COR-L47 (cell line): Measurements from ENCODE around the gene ABCE1.
"Not testable (repeated sequence)": the region's sequence is repeated elsewhere in the genome, so short reads cannot be mapped to it uniquely, and the experiment has no call there.

Source experiments
- DNase-seq: peaks from one replicate; lab custom pipeline; 2025; lab: John Stamatoyannopoulos, UW

Gene ABCE1

DNA sequence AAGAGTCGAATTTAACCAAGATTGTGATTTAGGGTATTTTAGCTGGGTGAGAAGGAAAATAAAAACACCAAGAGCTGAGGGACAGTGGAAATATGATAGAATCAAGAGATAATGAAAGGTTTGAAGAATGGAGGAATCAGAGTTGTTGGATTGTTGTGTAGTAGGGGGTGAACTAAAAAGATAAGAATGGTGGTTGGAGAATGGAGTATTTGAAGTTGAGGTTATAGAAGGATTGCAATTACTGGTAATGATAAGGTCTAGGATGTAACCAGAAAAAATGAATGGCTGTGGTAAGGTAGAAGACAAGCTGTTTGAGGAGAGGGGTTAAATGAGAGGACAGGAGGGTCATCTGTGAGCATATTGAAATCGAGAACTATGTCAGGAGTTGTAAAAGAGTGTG, 4.5 kb downstream of the ABCE1 start:
- no peak for DNase-seq

DNA sequence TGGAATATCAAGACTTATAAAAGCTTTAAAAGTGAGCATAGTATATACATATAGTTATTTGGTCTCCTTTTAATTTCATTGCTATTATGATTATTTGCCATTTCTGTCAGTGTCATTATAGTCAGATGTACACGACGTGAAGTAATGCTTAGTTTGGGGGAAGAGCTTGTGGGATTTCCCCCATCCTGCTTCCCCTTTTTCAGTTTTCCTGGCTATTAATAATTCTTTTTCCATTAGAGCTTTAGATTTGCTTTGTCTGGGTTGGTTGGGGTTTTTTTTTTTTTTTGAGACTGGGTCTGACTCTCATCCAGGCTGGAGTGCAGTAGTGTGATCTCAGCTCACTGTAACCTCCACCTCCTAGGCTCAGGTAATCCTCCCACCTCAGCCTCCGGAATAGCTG, 5.4 kb downstream of the ABCE1 start:
- DNase-seq: no peak

DNA sequence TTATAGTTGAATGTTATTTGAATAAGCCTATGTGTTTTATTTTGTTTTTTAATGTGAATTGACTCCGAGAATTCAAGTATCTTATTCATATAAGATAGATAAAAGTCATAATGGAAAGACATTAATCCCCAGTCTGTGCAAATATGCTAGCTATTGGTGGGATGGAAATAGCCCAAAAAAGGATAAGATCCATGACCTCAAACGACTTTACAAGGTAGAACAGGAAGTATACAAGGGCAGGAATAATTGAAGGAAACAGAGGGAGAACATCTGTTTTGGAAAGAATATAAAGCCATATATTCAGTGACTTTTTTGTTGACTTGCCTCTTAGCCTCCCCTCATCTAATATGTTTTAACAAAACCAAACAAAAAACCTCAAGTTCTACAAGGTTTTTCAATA, 9.0 kb downstream of the ABCE1 start:
- no peak for DNase-seq

DNA sequence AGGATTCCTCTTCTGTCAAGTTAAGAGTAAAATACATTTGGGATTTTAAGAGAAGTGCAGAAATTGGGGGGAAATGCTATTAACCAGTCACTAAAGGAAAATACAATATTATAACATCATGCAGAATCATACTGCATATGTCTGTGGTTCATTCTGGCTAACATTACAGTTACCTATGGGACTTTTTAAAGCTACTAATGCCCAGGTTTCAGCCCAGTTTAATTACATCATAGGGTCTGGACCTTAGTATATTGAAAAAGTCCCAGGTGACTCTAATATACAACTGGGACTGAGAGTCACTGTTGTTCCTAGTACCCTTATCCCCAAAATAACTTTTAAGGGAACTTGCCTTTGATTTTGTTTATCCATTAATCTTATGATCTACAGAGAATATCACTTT, 10.0 kb downstream of the ABCE1 start:
- DNase-seq: no peak

DNA sequence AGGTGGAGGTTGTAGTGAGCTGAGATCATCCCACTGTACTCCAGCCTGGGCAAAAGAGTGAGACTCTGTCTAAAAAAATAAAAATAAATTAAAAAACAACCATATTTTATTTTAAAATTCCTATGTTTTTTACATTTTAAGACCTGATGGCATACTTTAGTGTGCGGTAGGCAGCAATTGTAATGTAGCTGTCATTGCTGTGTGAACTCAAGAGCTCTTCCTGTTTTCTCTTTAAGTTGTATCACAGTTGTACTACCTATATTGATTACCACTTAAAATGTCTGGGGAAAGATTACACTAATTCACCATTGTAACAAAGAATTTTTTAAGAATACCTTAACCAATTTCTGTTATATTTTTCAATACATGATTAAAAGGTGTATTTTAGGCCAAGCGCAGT, 27.3 kb downstream of the ABCE1 start:
- no peak for DNase-seq

DNA sequence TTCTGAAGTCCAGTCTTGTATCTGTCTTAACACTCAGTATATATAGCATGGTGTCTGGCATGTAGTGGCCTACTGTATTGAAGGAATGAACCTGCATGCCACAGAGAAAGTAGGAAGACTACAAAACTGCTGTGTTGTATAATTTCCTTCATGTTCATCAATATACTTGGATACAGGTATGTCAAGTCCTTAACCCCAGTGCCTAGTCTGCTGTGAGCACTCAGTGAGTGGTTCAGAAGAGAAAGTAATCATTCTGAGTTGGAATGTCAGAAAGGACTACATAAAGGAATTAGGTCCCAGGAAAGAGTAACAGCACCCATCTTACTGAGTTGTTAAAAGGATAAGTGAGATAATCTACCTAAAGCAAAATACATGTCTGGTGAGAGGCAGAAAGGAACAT, 32.0 kb downstream of the ABCE1 start:
- no peak for DNase-seq

DNA sequence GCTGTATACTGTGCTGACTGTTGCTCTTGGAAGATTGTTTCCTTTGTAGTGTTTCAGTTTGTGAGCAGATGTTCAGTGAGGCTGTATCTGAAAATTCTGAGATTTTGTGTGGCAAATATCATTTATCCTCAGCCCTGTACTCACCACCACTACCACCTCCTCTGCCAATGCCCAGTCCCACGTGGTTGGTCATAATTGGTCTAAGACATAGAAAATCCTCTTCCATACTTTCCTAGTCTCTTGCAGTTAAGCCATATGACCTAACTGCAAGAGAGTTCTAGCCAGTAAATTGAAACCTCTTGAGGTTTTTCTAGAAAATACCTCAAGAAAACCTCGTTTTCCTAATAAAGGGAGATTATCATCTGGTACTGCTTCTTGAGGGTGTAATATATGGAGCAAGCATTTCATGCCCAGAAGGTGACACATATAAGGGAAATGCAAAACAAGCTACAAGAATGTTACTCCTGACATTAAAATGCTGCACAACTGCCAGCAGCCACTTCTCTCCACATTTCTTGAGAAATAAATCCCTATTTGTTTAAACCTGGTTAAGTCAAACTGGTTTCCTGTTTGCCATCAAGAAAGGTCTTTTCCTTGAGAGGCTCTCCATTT, 32.8 kb downstream of the ABCE1 start:
- DNase-seq: no peak

DNA sequence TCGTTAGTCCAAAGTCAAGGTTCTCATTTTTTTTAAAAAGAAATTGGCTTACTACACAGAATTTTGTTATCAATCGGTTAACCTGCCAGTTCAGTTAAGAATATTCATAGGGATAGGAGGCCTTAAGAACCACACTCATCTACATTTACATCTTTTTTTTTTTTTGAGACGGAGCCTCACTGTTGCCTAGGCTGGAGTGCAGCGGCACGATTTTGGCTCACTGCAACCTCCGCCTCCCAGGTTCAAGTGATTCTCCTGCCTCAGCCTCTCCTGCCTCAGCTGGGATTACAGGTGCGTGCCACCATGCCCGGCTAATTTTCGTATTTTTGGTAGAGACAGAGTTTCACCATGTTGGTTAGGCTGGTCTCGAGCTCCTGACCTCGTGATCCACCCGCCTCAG, 33.7 kb downstream of the ABCE1 start:
- no peak for DNase-seq

DNA sequence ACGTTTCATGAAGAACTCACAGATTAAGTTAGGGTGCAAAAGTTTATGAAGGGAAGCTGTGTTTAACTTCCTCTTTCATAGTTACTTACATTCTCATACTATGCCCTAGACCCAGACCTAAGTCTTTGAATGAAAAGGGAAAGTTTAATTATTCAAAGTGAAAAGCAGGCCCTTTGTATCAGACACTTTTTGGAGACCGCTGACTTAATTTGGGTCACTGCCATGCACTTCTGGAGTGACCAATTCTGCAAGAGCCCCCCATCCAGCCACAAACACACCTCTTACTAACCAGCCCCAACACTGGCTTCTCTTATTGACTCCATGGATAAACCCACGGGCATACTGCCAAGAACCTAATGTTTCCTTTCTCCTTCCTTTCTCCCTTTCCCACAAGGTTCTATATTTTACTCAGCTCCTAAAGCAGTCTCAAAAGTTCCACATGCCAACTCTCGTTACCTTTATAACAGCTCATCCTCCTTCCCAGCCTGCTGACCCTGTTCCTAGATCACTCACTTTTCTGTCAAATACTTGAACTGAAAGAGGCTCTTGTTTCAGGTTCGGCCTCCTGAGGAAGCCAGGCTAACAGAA, 34.5 kb downstream of the ABCE1 start:
- peak; percentile 5 for DNase-seq

DNA sequence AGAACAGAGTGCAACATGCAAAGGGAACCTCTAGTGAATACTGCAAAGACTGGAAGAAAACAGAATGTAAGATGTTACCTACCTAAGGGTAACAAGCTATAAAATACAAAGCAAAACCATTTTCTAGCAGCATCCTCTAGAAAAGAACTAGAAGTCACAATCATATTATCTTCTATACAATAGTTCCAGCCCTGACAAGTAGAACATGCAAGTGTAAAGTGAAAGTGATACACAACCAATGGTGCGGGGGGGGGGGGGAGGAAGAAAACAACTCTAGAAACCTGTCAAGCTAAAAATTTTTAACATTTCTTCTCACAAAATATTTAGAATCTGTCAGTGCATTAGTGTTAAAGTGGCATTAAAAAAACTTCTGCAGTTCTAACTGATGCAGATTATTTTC, 38.1 kb downstream of the ABCE1 start:
- not testable (repeated sequence) for DNase-seq

DNA sequence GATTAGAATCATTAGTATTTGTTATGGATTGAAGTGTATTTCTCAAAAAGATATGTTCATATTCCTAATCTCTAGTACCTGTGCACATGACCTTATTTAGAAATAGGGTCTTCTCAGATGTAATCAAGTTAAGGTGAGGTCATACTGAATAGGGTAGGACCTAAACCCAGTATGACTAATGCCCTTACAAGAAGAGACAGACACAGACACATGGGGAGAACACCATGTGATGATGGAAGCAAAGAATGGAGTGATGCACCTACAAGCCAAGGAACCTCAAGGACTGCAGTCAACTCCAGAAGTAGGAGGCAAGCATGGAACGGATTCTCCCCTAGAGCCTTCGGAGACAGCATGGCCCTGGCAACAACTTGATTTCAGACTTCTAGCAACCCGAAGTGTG, 50.9 kb downstream of the ABCE1 start:
- DNase-seq: no peak

DNA sequence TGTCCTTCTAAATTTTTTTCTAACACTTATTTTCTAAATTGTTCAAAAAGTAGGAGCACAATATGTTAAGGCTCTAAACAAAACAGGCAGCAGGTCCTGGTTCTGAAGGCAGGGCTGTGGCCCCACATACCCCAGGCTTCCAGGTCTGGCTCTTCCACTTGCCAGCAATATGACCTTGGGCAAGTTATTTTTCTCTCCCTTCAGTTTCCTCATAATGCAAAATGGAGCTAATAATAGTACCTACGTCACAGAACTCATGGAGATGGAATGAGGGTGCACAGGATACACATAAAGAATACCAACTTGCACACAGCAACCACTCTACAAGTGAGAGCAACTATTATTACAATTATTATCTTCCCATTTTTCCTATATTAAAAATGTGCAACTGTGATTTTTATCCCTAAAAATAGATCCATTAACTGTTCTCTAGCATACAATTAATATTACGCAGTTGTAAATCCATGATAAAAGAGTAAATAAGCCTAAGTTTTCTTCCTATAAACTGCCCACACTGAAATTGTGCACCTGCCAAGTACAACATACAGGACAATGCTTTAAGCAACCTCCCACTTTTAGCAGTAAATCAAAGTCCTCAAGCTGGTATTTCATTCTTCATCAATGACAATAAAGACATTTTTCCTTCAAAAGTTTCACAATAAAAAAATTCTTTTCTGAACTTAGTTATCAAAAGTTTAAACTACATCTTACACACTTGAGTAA, 55.2 kb downstream of the ABCE1 start:
- DNase-seq: no peak

DNA sequence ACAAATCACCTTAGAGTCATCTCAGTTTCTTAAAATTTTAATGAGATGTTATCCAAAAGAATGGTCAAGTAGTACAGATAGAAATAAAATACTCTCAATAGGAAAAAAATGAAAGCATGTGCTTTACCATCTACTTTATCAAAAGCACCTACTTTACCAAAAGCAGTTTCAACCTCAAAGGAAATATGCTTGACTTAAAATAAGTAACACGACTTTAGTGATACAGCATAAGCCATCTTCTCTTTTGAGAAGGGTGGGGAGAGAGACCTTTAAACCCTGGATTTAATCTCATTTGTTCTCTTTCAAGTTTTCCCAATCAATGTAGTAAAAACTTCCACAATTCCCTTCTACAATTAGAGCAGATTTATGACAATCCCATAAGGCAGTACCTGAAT, 55.8 kb downstream of the ABCE1 start:
- no peak for DNase-seq

DNA sequence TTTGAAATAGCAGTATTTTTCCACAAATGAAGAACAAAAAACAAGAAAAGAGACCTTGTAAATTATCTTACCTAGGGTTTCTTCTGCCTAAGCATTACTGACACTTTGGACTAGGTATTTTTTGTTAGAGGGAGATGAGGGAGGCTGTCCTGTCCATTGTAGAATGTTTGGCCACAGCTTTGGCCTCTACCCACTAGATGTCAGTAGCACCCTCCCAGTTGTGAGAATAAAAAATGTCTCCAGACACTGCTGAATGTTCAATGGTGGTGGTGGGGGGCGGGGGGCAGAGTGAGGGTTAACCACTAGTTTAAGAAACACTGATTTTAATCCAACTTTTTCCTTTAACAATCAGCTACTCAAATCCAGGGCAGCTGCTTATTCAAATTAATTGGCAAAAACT, 56.5 kb downstream of the ABCE1 start:
- peak; percentile 3 for DNase-seq

DNA sequence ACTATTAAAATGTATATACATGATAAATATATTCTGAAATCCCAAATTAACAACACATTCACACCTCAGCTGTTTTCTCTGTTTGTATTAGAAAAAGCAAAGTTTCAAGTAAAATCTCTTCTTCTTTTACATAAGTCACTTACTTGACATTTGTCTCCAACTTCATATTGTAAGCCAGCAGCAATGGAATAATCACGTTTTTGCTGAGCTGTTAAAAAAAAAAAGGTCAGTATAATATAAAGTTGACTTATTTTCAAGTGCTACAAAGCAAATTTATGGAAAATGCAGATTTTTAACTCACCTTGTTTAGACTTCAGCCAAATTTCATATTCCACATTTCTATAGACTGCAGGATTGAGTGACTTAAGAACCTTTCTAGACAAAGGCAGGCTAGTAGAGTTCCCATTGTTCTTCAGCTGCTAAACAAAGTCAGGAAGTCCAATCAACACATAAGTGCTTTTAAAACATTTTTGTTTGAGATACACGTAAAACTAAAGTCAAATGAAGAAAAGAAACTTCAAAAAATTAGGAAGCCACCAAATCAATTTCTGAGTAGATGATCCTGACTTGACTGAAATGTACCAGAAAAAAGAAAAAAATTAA, 57.3 kb downstream of the ABCE1 start:
- no peak for DNase-seq

DNA sequence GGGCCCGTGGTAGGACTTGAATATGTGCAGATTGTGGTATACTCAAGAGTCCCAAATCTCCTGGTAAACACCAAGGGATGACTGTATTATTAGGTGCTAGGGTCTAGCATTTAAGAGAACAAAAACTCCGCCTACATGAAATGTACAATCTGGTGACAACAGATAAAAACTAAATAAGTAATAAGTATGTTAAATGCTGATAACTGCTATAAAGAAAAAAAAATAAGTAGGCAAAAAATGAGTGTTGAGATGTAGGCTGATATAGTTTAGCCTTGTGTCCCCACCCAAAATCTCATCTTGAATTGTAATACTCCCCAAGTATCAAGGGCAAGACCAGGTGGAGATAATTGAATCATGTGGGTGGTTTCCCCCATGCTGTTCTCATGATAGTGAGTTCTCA, 58.9 kb downstream of the ABCE1 start:
- DNase-seq: no peak

DNA sequence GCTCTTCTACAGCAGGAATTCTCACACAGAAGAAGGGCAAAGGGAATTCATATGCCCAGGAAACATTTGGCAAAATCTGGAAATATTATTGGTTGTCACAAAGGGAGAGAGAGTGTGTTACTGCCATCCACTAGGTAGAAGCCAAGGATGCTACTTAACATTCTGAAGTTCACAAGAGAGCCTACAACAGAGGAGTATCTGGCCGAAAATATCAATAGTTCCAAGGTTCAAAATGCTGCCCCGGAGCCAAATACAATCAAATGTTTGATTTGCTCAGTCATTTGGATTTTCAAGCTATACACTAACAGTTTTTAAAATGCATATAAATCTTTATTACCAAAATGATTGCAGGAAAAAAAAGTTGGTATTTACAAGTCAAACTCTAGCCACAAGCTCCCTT, 63.4 kb downstream of the ABCE1 start:
- no peak for DNase-seq

DNA sequence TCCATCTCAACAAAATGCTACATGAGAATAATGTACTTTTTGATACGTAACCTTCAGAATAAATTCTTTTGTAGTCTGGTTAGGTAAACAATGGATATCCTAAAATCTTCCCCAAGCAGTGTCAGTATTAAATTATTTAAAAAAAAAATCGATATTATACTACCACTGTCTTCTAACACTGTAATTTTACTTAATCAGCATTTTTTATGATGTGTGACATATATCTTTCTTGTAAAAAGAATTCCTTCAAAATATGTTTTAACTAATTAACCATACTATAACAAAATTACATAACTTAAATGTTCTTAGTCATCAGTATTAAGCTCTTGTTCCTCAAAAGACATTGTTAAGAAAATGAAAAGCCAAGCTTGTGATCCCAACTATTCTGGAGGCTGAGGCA, 69.8 kb downstream of the ABCE1 start:
- DNase-seq: no peak

DNA sequence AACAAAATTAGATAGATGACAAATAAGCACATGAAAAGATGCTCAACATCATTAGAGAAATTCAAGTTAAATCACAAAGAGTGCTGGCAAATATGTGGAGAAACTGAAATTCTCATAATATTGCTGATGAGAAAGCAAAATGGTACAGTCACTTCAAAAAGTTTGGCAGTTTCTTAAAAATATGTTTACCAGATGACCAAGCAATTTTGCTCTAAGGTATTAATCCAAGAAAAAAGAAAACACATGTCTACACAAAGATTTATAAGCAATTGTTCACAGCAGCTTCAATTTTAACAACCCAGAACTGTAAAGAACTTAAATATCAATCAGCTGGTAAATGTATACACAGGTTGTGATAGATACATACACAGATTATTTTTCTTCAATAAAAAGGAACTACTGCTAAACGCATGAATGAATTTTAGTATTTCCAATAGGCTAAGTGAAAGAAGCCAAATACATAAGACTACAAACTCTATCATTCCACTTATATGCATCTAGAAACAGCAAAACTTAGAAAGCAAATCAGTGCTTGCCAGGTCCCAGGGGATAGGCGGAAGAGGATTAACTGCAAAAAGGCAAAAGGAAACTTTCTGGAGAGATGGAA, 70.6 kb downstream of the ABCE1 start:
- DNase-seq: no peak

DNA sequence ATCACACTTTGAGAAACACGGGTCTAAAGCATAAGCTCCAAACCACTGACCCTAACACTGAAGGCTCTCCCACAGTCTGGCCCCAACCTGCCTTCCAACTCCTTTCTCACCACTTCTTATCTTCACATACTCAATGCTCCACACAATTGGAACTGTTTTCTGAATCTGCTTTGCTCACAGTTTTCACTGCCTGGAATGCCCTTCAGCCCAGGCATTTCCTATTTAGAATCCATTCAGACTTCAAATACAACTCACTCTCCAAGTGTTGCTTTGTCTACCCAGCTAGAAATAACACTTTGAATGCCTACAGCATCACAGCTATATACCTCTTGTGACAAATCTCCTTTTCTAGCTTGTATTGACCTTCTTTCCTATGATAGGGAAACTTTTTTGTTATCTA, 72.1 kb downstream of the ABCE1 start:
- no peak for DNase-seq

DNA sequence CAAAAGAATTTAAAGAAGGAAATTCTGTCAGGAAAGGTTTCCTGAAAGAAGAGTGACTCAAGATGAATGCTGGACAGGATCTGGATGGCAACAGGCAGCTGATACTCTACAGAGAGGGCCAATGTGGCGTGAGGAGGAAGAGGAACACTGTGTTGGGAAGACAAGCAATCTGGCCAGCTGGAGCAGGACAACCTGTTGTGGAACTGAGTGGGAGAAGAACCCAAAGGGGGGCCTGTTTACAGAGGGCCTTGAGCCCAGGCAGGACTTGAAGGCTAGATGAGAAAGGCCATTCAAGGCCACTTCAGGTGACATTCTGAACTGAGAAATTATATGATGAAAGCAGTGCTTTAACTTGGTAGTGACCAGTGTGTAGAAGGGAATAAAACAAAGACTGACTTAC, 73.8 kb downstream of the ABCE1 start:
- DNase-seq: no peak

DNA sequence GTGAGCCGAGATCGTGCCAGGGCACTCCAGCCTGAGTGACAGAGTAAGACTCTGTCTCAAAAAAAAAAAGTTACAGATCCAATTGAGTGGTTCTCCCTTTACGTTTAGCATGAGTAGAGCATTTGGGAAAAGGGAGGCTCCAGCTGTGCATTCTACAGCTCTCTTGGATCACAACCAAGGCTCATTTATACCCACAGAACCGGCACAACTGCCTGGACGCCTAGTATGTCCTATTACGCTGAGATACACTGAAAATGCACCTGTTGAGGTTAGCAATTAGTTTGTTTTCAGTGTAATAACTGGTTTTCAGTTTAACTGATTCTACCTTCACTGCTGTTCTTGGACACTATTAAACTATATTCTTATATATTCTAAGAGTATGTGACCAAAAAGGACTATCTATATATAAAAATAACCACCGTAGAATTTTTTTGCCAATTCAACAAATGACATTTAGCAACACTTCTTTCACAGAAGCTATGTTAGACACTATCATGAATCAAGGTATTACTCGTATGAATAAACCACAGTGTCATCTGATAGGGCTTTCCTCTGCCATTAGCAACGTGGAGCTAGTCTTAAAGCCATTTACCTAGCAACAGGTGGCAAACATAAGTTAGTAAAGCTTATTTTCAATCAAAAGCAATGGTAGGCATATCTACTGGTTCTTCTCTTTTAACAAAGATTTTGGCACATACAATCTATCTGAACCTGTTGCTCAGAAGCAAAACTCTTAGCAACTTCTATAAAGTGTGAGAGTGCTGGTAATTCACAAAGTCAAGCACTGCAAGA, 78.7 kb downstream of the ABCE1 start:
- DNase-seq: no peak
